Subcutaneous adipose tissue (tissue), 4 donors: ENCODE measurements around the gene ARL4A. TPM values are rescaled to one million over a fixed set of nuclear protein-coding genes. Genes with fewer than 3 reads are reported as not detected.

Experiments
- CTCF ChIP-seq: fragments of 450-650 bp; IDR thresholded peaks from one replicate; pipeline ENCODE4 v1.5.1; 2016; ENCODE audit warnings: low read depth, mild to moderate bottlenecking, control low read depth, antibody characterized with exemption, moderate library complexity
- total RNA-seq, 4 donors: library from RNA; depleted of rRNA; stranded (reverse); fragments of >200 nt; gene quantifications; one replicate each; pipeline ENCODE4 v1.1.0, GENCODE V29; 2016

The ARL4A gene
- total RNA-seq, 4 donors from 2014 or later = 38.8 to 47.1 (median 43.4) TPM

GRCh38 chr7:12727455-12728191, 40.2 kb downstream of the ARL4A start:
- TF ChIP-seq CTCF = no peak

GRCh38 chr7:12728192-12728538, 40.7 kb downstream of the ARL4A start:
- TF ChIP-seq CTCF = no peak

GRCh38 chr7:12729112-12729511, 41.7 kb downstream of the ARL4A start:
- no peak for TF ChIP-seq CTCF

GRCh38 chr7:12730523-12730922, 43.1 kb downstream of the ARL4A start:
- no peak for TF ChIP-seq CTCF

- no peak for TF ChIP-seq CTCF
Measured at GRCh38 chr7:12731214-12731656, 43.8 kb downstream of the ARL4A start.

- no peak for TF ChIP-seq CTCF
Measured at GRCh38 chr7:12731775-12732174, 44.3 kb downstream of the ARL4A start.

- TF ChIP-seq CTCF = no peak
Measured at GRCh38 chr7:12732428-12732827, 45.0 kb downstream of the ARL4A start.
